ENCODE data around the gene PLXNC1. TPM values are rescaled to one million over a fixed set of nuclear protein-coding genes. Genes with fewer than 3 reads are reported as not detected.
A peak's percentile ranks its signal among the peaks of the same experiment; 100 is the strongest.

PLXNC1 gene
- total and polyA plus RNA-seq, 2 of the 8 experiments (the other 6 are each of a cell fraction or from before 2014, with no cell fraction given): 0.83 to 2.0 TPM

GRCh38 chr12:94165138-94165537 lies 16.8 kb downstream of the PLXNC1 start:
- no peak overlapping the region for H3K4ac ChIP-seq (replicated peaks; ENCODE audit: insufficient read length, low read depth, low read length)
- TF ChIP-seq SRF (IDR thresholded peaks at IDR 0.05; ENCODE audit: low read depth, low read length): no peak
- no peak for TF ChIP-seq ZNF274 (IDR thresholded peaks at IDR 0.05; ENCODE audit: borderline replicate concordance, extremely low read depth, low read length)
- no peak for TF ChIP-seq CHD1 (IDR thresholded peaks at IDR 0.05; ENCODE audit: low read depth, low read length)
- no peak for TF ChIP-seq TAF1 (IDR thresholded peaks at IDR 0.05; ENCODE audit: low read depth, low read length)
- TF ChIP-seq USF2 (IDR thresholded peaks at IDR 0.05; ENCODE audit: low read length): no peak
- TF ChIP-seq MAX (IDR thresholded peaks at IDR 0.05): no peak
- no peak for TF ChIP-seq SUZ12 (IDR thresholded peaks at IDR 0.05; ENCODE audit: low read length)
- TF ChIP-seq YY1 (IDR thresholded peaks at IDR 0.05; ENCODE audit: low read depth, low read length): no peak
- TF ChIP-seq KDM1A (IDR thresholded peaks at IDR 0.05; ENCODE audit: borderline replicate concordance, low read length): no peak
- TF ChIP-seq RFX5 (IDR thresholded peaks at IDR 0.05; ENCODE audit: borderline replicate concordance, low read depth, low read length): no peak
- TF ChIP-seq EP300 (IDR thresholded peaks at IDR 0.05; ENCODE audit: borderline replicate concordance in 1 of 2, low read depth in 2 of 2, low read length in 2 of 2): no peak
- no peak for TF ChIP-seq BCL11A (IDR thresholded peaks at IDR 0.05; ENCODE audit: low read depth in 2 of 2, low read length in 2 of 2)
- no peak for TF ChIP-seq SP1 (IDR thresholded peaks at IDR 0.05; ENCODE audit: low read depth, low read length)

More at GRCh38 chr12:94165138-94165537, 16.8 kb downstream of the PLXNC1 start:
- peak overlapping the region; percentile 49 to 58 for H3K4me2 ChIP-seq (ENCODE audit: insufficient read depth in 1 of 2, low read depth in 2 of 2, low read length in 2 of 2)
- H3K27ac ChIP-seq (ENCODE audit: low read depth, low read length): no peak overlapping the region
- H4K20me1 ChIP-seq (replicated peaks in 1 of 2; ENCODE audit: control insufficient read depth in 1 of 2, insufficient read depth in 2 of 2, low read length in 2 of 2): peaks cover 0 to 2% of the 10 kb centered on the region in 2 experiments
- WGBS, 2 experiments (ENCODE audit: extremely low coverage in 1 of 2, insufficient coverage in 1 of 2, insufficient read length in 1 of 2, insufficient replicate concordance in 2 of 2, low coverage in 1 of 2, low lambda C conversion rate in 2 of 2, missing lambda C conversion rate in 1 of 2): 19% methylated on average over 4 of the region's 4 CpGs; no CpG with 5 or more reads in 1 of the 2 experiments
- CTCF ChIA-PET (ENCODE audit: partially characterized antibody): interaction anchor here (0.6 to 2.4 kb wide), 5 partner anchors 14 to 365 kb away, joined by 3 to 6 read pairs (median 4); no protein-coding TSS in a partner anchor
- FAIRE-seq: no peak
- no peak overlapping the region for H3K56ac ChIP-seq (replicated peaks; ENCODE audit: insufficient read length, low read depth, low read length)
- H3K79me1 ChIP-seq (ENCODE audit: low read depth, low read length): no peaks in the 10 kb centered on the region
- no peaks in the 10 kb centered on the region for H3K23me2 ChIP-seq (ENCODE audit: low read depth, low read length)
- H3K27me3 ChIP-seq (replicated peaks in 1 of 4; ENCODE audit: control insufficient read depth in 3 of 4, extremely low read depth in 1 of 4, insufficient read depth in 3 of 4, low read length in 3 of 4): peaks cover 37 to 79% (median 57%) of the 10 kb centered on the region in 4 experiments
- H4K5ac ChIP-seq (ENCODE audit: insufficient read length, low read depth, low read length): no peak overlapping the region
- H4K91ac ChIP-seq (replicated peaks; ENCODE audit: insufficient read length, low read length): no peak overlapping the region
- no peaks in the 10 kb centered on the region for H3K9me3 ChIP-seq (ENCODE audit: insufficient read depth in 2 of 2, low read depth in 1 of 2, low read length in 1 of 2)
- no peaks in the 10 kb centered on the region for H3K79me2 ChIP-seq (ENCODE audit: control insufficient read depth in 1 of 2, insufficient read depth in 2 of 2, low read length in 2 of 2)
- POLR2A ChIA-PET (ENCODE audit: partially characterized antibody): interaction anchor here (0.6 kb wide), 1 partner anchor 715 kb away, joined by 3 read pairs; no protein-coding TSS in a partner anchor
- H2BK120ac ChIP-seq (replicated peaks; ENCODE audit: low read depth, low read length): no peak overlapping the region
- no peak overlapping the region for H2BK15ac ChIP-seq (ENCODE audit: low read length)
- peaks cover 5 to 17% (median 14%) of the 10 kb centered on the region in 4 experiments; a peak in 6 of 7 replicates for H3K4me1 ChIP-seq (replicated peaks in 1 of 4; ENCODE audit: control insufficient read depth in 3 of 4, insufficient read depth in 4 of 4, low read length in 3 of 4)
- H3K9ac ChIP-seq (replicated peaks in 1 of 4; ENCODE audit: extremely low read depth in 1 of 4, low read depth in 3 of 4, low read length in 3 of 4): no peak overlapping the region
- H3K23ac ChIP-seq (ENCODE audit: insufficient read length): no peak overlapping the region
- H2AK5ac ChIP-seq (ENCODE audit: low read depth, low read length): no peak overlapping the region
- H2AFZ ChIP-seq (ENCODE audit: low read length): no peak overlapping the region
- no peak overlapping the region for H3K14ac ChIP-seq (ENCODE audit: insufficient read length)
- DNase-seq (ENCODE audit: low read depth in 1 of 2, low spot score in 2 of 2): no peak
- H3K4me3 ChIP-seq (ENCODE audit: extremely low read depth in 1 of 4, insufficient read depth in 2 of 4, low read depth in 3 of 4, low read length in 4 of 4): peak overlapping the region in 1 of 4 experiments; percentile 20; a peak in 1 of 8 replicates
- H2BK20ac ChIP-seq (ENCODE audit: low read length): no peak overlapping the region
- H4K8ac ChIP-seq (ENCODE audit: extremely low read depth, insufficient read depth, low read length): no peak overlapping the region
- no peak overlapping the region for H2BK5ac ChIP-seq (ENCODE audit: low read depth, low read length)
- H2BK12ac ChIP-seq (ENCODE audit: low read depth, low read length): no peak overlapping the region; the same call in 1 of the 2 replicates
- H3K36me3 ChIP-seq (ENCODE audit: control insufficient read depth in 2 of 4, insufficient read depth in 4 of 4, low read length in 3 of 4): no peaks in the 10 kb centered on the region
- no peak overlapping the region for H3K18ac ChIP-seq (ENCODE audit: extremely low read depth, low read length)
